NCI-H1930 (cell line): ENCODE data around the gene TMPRSS11A.

ENCODE experiments used
- DNase-seq, 2 experiments: peaks; one replicate each; lab custom pipeline; 2025; lab: John Stamatoyannopoulos, UW

Gene TMPRSS11A

DNA sequence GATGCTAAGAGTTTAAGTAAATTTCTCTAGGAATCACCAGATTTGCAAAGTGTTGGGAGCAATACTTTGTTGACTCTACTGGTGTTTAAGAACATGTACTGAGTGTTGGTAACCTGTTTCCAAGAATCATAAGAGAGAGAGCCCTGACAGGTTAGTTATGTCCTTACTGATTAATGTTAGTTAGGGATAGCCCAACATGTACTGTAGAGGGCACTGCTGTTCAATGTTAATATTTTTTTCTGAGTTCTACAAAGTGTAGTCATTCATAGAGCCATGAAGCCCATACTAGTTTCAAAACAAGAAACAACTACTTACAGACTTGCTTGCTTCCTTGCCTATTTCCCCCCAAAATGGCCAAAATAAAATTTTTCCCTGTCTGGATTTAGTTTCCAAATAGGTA, 91.4 kb downstream of the TMPRSS11A start:
- DNase-seq = no peak

DNA sequence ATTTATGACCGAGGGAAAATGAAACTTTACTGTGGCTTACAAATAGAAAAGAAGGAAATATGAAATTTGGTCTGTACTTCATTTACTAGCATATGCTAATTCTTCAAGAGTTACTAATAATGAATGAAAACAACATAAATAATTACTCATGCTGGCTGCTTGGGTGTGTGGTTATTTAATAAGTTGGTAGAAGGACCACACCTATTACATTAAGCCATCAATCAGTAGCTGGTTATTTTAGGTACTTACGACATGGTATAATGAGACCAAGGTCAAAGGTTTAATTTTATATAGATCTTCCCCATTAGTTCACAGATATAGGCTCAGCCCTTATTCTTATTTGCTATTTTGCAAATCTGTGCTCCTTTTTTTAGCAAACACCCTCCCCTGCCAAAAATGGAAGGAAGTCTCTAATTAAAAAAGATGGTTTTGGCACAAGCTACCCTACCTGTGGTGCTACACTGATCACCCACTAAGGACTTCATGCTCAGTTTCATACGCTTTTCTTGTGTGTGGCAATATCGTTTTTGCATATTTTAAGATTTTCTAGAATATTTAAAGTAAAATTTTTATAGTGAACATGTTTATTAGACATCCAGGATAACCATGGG, 93.6 kb downstream of the TMPRSS11A start:
- DNase-seq = no peak

DNA sequence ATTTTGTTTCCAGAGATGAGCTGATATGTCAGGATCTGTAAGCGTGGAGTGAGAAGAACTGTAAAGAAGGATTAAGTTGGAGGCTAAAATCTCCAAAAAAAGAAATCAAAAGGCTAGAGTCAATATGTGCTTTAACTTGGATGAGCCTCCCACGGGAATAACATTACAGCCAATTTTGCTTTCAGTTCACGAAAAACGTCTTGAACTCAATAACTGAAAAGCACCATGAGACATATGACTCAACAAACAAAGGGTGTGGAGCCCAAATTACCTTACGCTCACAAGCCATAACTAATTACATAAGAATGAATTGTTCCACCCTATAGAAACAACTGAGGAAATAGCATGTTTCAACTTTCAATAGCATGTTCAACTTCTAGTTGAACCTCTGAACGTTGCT, 101.8 kb downstream of the TMPRSS11A start:
- peak; percentile 72 to 82 for DNase-seq
